OCI-LY1 (cell line): Measurements from ENCODE around the gene IL10RB.

Experiments
- EZH2 ChIP-seq: fragments of 200-600 bp; sonication (generic), shearing (Covaris generic); IDR thresholded peaks from 2 replicates; pipeline ENCODE4 v1.8.0; 2017; ENCODE audit warnings: borderline replicate concordance, mixed run types, mild to moderate bottlenecking, antibody characterized with exemption, low read length, moderate library complexity, mixed read lengths
- TF ChIP-seq, protein P1 (sequence below): fragments of 200-600 bp; sonication (generic), shearing (Covaris generic); IDR thresholded peaks from 2 replicates; pipeline ENCODE4 v1.5.1; 2017; ENCODE audit warnings: mild to moderate bottlenecking, antibody characterized with exemption, low read length, moderate library complexity, mixed read lengths

DNA sequence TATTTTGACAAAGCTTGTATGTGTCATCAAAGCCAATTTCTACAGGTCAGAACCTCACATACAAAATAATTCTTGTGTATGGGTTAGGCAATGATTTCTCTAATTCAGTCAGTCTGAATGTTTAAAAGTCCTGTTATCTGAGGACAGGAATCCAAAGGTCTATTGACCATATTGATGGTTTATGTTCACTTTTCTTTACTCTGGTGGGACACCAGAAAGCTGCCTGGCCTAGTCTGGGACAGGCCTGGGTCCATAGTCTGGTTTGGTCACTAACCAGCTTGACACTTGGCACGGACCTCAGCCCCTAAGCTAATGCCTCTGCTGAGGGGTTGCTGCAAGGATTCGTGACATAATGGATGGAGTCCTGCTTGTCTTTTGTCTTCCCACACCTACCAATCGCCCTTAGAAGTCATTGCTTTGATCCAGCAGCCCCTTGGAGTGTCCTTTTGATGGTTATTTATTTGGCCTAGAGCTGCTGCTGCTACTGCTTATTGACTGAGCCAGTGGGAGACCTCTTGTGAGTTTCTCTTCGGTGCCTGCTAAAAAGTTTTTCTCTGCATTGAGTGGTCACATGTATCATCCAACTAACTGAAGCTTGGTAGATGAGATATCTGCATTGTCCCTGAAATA is 20.8 kb upstream of the IL10RB start:
- TF ChIP-seq, protein P1, sequence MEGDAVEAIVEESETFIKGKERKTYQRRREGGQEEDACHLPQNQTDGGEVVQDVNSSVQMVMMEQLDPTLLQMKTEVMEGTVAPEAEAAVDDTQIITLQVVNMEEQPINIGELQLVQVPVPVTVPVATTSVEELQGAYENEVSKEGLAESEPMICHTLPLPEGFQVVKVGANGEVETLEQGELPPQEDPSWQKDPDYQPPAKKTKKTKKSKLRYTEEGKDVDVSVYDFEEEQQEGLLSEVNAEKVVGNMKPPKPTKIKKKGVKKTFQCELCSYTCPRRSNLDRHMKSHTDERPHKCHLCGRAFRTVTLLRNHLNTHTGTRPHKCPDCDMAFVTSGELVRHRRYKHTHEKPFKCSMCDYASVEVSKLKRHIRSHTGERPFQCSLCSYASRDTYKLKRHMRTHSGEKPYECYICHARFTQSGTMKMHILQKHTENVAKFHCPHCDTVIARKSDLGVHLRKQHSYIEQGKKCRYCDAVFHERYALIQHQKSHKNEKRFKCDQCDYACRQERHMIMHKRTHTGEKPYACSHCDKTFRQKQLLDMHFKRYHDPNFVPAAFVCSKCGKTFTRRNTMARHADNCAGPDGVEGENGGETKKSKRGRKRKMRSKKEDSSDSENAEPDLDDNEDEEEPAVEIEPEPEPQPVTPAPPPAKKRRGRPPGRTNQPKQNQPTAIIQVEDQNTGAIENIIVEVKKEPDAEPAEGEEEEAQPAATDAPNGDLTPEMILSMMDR = no peak
- no peak for TF ChIP-seq EZH2
